SK-N-SH (cell line): ENCODE results near the gene PVRIG. TPM values are rescaled to one million over a fixed set of nuclear protein-coding genes. Genes with fewer than 3 reads are reported as not detected.

Experiments
- CTCF ChIA-PET: fragments of 300-600, 350-600 bp; formaldehyde crosslinking; extraction: SDS; loops from one replicate; lab custom pipeline; 2021; lab: Yijun Ruan, JAX
- POLR2A ChIA-PET: fragments of 350-600 bp; sonication (Branson Sonifier 250); formaldehyde crosslinking; extraction: SDS; loops from one replicate; lab custom pipeline; 2020; ENCODE audit warnings: antibody characterized with exemption, inconsistent platforms; lab: Yijun Ruan, JAX
- DNase-seq: peaks from one replicate; pipeline ENCODE4 v3.0.0; 2012
- H2AFZ ChIP-seq: fragments of 200-600 bp; sonication (generic); 2 replicates; pipeline ENCODE4 v1.8.1; 2016; ENCODE audit warnings: antibody characterized with exemption, mild to moderate bottlenecking, low read depth
- H3F3A ChIP-seq: fragments of 200-600 bp; sonication (generic); replicated peaks from 2 replicates; pipeline ENCODE3; 2016; ENCODE audit warnings: antibody characterized with exemption, mild to moderate bottlenecking; ENCODE audit not compliant: insufficient read depth
- H3K27ac ChIP-seq, 2 experiments: fragments of 200-500 bp in 1 of 2; fragments of 200-600 bp in 1 of 2; sonication (Bioruptor generic) in 1 of 2; sonication (generic), shearing (Covaris generic) in 1 of 2; 2 replicates each; pipeline versions ENCODE4 v1.5.1 to v1.6.1; 2014 to 2016; ENCODE audit warnings: low read depth in 2 of 2, inconsistent platforms in 1 of 2, low read length in 1 of 2, mild to moderate bottlenecking in 1 of 2, mixed read lengths in 1 of 2
- H3K27me3 ChIP-seq: fragments of 200-600 bp; sonication (generic), shearing (Covaris generic); 2 replicates; pipeline ENCODE4 v1.6.1; 2016; ENCODE audit warnings: mixed run types; ENCODE audit not compliant: insufficient read depth
- H3K36me3 ChIP-seq, 2 experiments: fragments of 200-500 bp in 1 of 2; fragments of 200-600 bp in 1 of 2; sonication (Bioruptor generic) in 1 of 2; sonication (generic) in 1 of 2; replicated peaks in 1 of 2; 2 replicates each; pipeline versions ENCODE3 to v1.5.1; 2014 to 2016; ENCODE audit warnings: low read length in 1 of 2, mild to moderate bottlenecking in 1 of 2; ENCODE audit not compliant: insufficient read depth in 2 of 2, control insufficient read depth in 1 of 2
- H3K4me1 ChIP-seq, 2 experiments: fragments of 200-500 bp in 1 of 2; fragments of 200-600 bp in 1 of 2; sonication (Bioruptor generic) in 1 of 2; sonication (generic), shearing (Covaris generic) in 1 of 2; 2 replicates each; pipeline versions ENCODE4 v1.5.1 to v1.6.1; 2014 to 2016; ENCODE audit warnings: low read depth in 1 of 2, low read length in 1 of 2, mixed run types in 1 of 2; ENCODE audit not compliant: insufficient read depth in 2 of 2, control insufficient read depth in 1 of 2
- H3K4me2 ChIP-seq: fragments of 200-600 bp; sonication (generic), shearing (Covaris generic); 2 replicates; pipeline ENCODE4 v1.6.1; 2017; ENCODE audit warnings: mixed run types
- H3K4me3 ChIP-seq, 2 experiments: fragments of 200-500 bp in 1 of 2; fragments of 200-600 bp in 1 of 2; sonication (Bioruptor generic) in 1 of 2; sonication (generic), shearing (Covaris generic) in 1 of 2; 2 replicates each; pipeline versions ENCODE4 v1.5.1 to v1.8.1; 2014 to 2016; ENCODE audit warnings: low read depth in 2 of 2, inconsistent platforms in 1 of 2, low read length in 1 of 2, mild to moderate bottlenecking in 1 of 2, mixed read lengths in 1 of 2, moderate library complexity in 1 of 2
- H3K79me2 ChIP-seq: fragments of 200-600 bp; sonication (generic); 2 replicates; pipeline ENCODE4 v1.8.1; 2017; ENCODE audit warnings: mild to moderate bottlenecking; ENCODE audit not compliant: insufficient read depth
- H3K9ac ChIP-seq: fragments of 200-600 bp; sonication (generic); 2 replicates; pipeline ENCODE4 v1.6.1; 2017; ENCODE audit warnings: mixed run types
- H3K9me2 ChIP-seq: fragments of 200-600 bp; sonication (generic); 2 replicates; pipeline ENCODE4 v1.6.1; 2017; ENCODE audit warnings: mixed run types
- H3K9me3 ChIP-seq: fragments of 200-600 bp; sonication (generic); 2 replicates; pipeline ENCODE4 v1.6.1; 2017; ENCODE audit warnings: mixed run types, mild to moderate bottlenecking, moderate library complexity
- H4K20me1 ChIP-seq: fragments of 200-600 bp; sonication (generic); 2 replicates; pipeline ENCODE4 v1.6.1; 2017; ENCODE audit warnings: mild to moderate bottlenecking, mixed run types; ENCODE audit not compliant: insufficient read depth
- EP300 ChIP-seq, 2 experiments: IDR thresholded peaks; 2 replicates each; pipeline versions ENCODE4 v1.4.0 to v1.6.1; 2012; ENCODE audit warnings: borderline replicate concordance in 1 of 2, low read depth in 1 of 2, low read length in 1 of 2
- EZH2phosphoT487 ChIP-seq: fragments of 200-600 bp; sonication (generic); IDR thresholded peaks from 2 replicates; pipeline ENCODE4 v1.6.1; 2017; ENCODE audit warnings: low read depth, mixed run types, mild to moderate bottlenecking, antibody characterized with exemption, moderate library complexity, borderline replicate concordance
- FOSL2 ChIP-seq: IDR thresholded peaks from 2 replicates; pipeline ENCODE4 v1.4.0; 2012; ENCODE audit warnings: low read depth, mild to moderate bottlenecking, moderate library complexity, borderline replicate concordance
- FOXJ3 ChIP-seq: sonication (generic); formaldehyde crosslinking; IDR thresholded peaks from 2 replicates; pipeline ENCODE4 v1.5.1; 2020; ENCODE audit warnings: mild to moderate bottlenecking, missing genetic modification reagents
- MXI1 ChIP-seq: IDR thresholded peaks from 2 replicates; pipeline ENCODE4 v1.6.1; 2012; ENCODE audit warnings: mild to moderate bottlenecking, low read depth, low read length, improper control_type of control experiment
- NFIC ChIP-seq: IDR thresholded peaks from 2 replicates; pipeline ENCODE4 v1.4.0; 2012; ENCODE audit warnings: borderline replicate concordance
- POLR2AphosphoS5 ChIP-seq: IDR thresholded peaks from 2 replicates; pipeline ENCODE4 v1.6.1; 2012; ENCODE audit warnings: low read depth, low read length
- RCOR1 ChIP-seq: fragments of 150-350 bp; IDR thresholded peaks from 2 replicates; pipeline ENCODE4 v1.6.1; 2017; ENCODE audit warnings: antibody characterized with exemption, low read length
- RXRA ChIP-seq: IDR thresholded peaks from 2 replicates; pipeline ENCODE4 v1.4.0; 2012; ENCODE audit warnings: low read depth, mild to moderate bottlenecking, borderline replicate concordance
- SIN3A ChIP-seq: IDR thresholded peaks from 2 replicates; pipeline ENCODE4 v1.6.1; 2012; ENCODE audit warnings: low read depth, mild to moderate bottlenecking, low read length, moderate library complexity, borderline replicate concordance
- TCF12 ChIP-seq: IDR thresholded peaks from 2 replicates; pipeline ENCODE4 v1.4.0; 2012
- TEAD4 ChIP-seq: IDR thresholded peaks from 2 replicates; pipeline ENCODE4 v1.4.0; 2012; ENCODE audit warnings: mild to moderate bottlenecking, borderline replicate concordance; ENCODE audit not compliant: insufficient read depth
- YY1 ChIP-seq: IDR thresholded peaks from 2 replicates; pipeline ENCODE4 v1.4.0; 2012; ENCODE audit warnings: low read depth, mild to moderate bottlenecking
- WGBS: methylation state at CpG from one replicate; pipeline ENCODE4 v1.1.6; 2017; ENCODE audit warnings: low lambda C conversion rate; 5-methylcytosine and 5-hydroxymethylcytosine counted together
- polyA plus RNA-seq, 3 experiments: library from polyadenylated mRNA; depleted of rRNA; stranded (reverse); fragments of >200 nt; gene quantifications; 2 replicates each; pipeline ENCODE4 v1.2.3, GENCODE V29; 2012
- TF ChIP-seq, protein P1 (sequence below): IDR thresholded peaks from 2 replicates; pipeline ENCODE4 v1.4.0; 2012; ENCODE audit warnings: low read depth, borderline replicate concordance
- TF ChIP-seq, protein P2 (sequence below): fragments of 200-600 bp; sonication (generic); IDR thresholded peaks from 2 replicates; pipeline ENCODE4 v1.6.1; 2017; ENCODE audit warnings: antibody characterized with exemption, mild to moderate bottlenecking, moderate library complexity
- TF ChIP-seq, protein P3 (sequence below): IDR thresholded peaks from 2 replicates; pipeline ENCODE4 v1.6.1; 2012; ENCODE audit warnings: mild to moderate bottlenecking, low read depth, low read length, moderate library complexity
- TF ChIP-seq, protein P4 (sequence below): IDR thresholded peaks from 2 replicates; pipeline ENCODE4; 2012
- TF ChIP-seq, protein P5 (sequence below): fragments of 150-350 bp; IDR thresholded peaks from 2 replicates; pipeline ENCODE4 v1.6.1; 2016; ENCODE audit warnings: mild to moderate bottlenecking, low read depth, low read length

The PVRIG gene
- polyA plus RNA-seq, 1 of the 3 experiments (the other 2 are of a cell fraction): not detected

DNA sequence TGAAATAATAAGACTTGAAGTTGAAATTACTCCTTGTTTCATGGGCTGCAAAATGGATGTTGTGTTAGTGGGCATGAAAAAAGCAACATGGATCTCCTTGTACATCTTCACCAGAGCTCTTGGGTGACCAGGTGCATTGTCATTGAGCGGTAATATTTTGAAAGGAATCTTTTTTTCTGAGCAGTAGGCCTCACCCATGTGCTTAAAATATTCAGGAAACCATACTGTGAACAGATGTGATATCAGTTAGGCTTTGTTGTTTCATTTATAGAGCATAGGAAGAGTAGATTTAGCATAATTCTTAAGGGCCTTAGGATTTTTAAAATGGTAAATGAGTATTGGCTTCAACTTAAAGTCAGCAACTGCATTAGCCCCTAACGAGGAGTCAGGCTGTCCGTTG is 26.8 kb upstream of the PVRIG start:
- CTCF ChIA-PET: interaction anchor here (4.7 kb wide), 1 partner anchor 61 kb away, joined by 18 read pairs; no protein-coding TSS in a partner anchor
- no peaks in the 10 kb centered on the region for H3K9me3 ChIP-seq
- WGBS: 74% methylated on average over 3 of the region's 3 CpGs

More for the DNA sequence above, 26.8 kb upstream of the PVRIG start:
- no peak overlapping the region for H3K4me2 ChIP-seq
- H3K9me2 ChIP-seq: no peaks in the 10 kb centered on the region
- POLR2A ChIA-PET: no interaction called here
- DNase-seq: no peak
- H3K4me3 ChIP-seq: no peak overlapping the region
- H3K79me2 ChIP-seq: no peaks in the 10 kb centered on the region
- no peaks in the 10 kb centered on the region for H4K20me1 ChIP-seq
- peaks cover 0 to 6% of the 10 kb centered on the region in 2 experiments; a peak in 1 of 4 replicates for H3K4me1 ChIP-seq
- TF ChIP-seq, protein P1, sequence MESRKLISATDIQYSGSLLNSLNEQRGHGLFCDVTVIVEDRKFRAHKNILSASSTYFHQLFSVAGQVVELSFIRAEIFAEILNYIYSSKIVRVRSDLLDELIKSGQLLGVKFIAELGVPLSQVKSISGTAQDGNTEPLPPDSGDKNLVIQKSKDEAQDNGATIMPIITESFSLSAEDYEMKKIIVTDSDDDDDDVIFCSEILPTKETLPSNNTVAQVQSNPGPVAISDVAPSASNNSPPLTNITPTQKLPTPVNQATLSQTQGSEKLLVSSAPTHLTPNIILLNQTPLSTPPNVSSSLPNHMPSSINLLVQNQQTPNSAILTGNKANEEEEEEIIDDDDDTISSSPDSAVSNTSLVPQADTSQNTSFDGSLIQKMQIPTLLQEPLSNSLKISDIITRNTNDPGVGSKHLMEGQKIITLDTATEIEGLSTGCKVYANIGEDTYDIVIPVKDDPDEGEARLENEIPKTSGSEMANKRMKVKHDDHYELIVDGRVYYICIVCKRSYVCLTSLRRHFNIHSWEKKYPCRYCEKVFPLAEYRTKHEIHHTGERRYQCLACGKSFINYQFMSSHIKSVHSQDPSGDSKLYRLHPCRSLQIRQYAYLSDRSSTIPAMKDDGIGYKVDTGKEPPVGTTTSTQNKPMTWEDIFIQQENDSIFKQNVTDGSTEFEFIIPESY: no peak
- TF ChIP-seq, protein P2, sequence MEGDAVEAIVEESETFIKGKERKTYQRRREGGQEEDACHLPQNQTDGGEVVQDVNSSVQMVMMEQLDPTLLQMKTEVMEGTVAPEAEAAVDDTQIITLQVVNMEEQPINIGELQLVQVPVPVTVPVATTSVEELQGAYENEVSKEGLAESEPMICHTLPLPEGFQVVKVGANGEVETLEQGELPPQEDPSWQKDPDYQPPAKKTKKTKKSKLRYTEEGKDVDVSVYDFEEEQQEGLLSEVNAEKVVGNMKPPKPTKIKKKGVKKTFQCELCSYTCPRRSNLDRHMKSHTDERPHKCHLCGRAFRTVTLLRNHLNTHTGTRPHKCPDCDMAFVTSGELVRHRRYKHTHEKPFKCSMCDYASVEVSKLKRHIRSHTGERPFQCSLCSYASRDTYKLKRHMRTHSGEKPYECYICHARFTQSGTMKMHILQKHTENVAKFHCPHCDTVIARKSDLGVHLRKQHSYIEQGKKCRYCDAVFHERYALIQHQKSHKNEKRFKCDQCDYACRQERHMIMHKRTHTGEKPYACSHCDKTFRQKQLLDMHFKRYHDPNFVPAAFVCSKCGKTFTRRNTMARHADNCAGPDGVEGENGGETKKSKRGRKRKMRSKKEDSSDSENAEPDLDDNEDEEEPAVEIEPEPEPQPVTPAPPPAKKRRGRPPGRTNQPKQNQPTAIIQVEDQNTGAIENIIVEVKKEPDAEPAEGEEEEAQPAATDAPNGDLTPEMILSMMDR: no peak
- TF ChIP-seq EP300 (IDR thresholded peaks at IDR 0.05; ENCODE audit: borderline replicate concordance in 1 of 2, low read depth in 1 of 2, low read length in 1 of 2): no peak
- TF ChIP-seq MXI1: no peak
- TF ChIP-seq, protein P3, sequence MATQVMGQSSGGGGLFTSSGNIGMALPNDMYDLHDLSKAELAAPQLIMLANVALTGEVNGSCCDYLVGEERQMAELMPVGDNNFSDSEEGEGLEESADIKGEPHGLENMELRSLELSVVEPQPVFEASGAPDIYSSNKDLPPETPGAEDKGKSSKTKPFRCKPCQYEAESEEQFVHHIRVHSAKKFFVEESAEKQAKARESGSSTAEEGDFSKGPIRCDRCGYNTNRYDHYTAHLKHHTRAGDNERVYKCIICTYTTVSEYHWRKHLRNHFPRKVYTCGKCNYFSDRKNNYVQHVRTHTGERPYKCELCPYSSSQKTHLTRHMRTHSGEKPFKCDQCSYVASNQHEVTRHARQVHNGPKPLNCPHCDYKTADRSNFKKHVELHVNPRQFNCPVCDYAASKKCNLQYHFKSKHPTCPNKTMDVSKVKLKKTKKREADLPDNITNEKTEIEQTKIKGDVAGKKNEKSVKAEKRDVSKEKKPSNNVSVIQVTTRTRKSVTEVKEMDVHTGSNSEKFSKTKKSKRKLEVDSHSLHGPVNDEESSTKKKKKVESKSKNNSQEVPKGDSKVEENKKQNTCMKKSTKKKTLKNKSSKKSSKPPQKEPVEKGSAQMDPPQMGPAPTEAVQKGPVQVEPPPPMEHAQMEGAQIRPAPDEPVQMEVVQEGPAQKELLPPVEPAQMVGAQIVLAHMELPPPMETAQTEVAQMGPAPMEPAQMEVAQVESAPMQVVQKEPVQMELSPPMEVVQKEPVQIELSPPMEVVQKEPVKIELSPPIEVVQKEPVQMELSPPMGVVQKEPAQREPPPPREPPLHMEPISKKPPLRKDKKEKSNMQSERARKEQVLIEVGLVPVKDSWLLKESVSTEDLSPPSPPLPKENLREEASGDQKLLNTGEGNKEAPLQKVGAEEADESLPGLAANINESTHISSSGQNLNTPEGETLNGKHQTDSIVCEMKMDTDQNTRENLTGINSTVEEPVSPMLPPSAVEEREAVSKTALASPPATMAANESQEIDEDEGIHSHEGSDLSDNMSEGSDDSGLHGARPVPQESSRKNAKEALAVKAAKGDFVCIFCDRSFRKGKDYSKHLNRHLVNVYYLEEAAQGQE: no peak
- TF ChIP-seq, protein P4, sequence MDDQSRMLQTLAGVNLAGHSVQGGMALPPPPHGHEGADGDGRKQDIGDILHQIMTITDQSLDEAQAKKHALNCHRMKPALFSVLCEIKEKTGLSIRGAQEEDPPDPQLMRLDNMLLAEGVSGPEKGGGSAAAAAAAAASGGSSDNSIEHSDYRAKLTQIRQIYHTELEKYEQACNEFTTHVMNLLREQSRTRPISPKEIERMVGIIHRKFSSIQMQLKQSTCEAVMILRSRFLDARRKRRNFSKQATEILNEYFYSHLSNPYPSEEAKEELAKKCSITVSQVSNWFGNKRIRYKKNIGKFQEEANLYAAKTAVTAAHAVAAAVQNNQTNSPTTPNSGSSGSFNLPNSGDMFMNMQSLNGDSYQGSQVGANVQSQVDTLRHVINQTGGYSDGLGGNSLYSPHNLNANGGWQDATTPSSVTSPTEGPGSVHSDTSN: no peak
- no peak for TF ChIP-seq RCOR1
- TF ChIP-seq NFIC: no peak
- no peak for TF ChIP-seq TEAD4
- TF ChIP-seq, protein P5, sequence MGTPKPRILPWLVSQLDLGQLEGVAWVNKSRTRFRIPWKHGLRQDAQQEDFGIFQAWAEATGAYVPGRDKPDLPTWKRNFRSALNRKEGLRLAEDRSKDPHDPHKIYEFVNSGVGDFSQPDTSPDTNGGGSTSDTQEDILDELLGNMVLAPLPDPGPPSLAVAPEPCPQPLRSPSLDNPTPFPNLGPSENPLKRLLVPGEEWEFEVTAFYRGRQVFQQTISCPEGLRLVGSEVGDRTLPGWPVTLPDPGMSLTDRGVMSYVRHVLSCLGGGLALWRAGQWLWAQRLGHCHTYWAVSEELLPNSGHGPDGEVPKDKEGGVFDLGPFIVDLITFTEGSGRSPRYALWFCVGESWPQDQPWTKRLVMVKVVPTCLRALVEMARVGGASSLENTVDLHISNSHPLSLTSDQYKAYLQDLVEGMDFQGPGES: no peak
- no peak for TF ChIP-seq FOXJ3
- TF ChIP-seq FOSL2: no peak
- no peak for TF ChIP-seq TCF12
- TF ChIP-seq YY1: no peak
- TF ChIP-seq RXRA: no peak
- TF ChIP-seq EZH2phosphoT487: no peak
- no peak for TF ChIP-seq POLR2AphosphoS5
- TF ChIP-seq SIN3A: no peak
- H3K27me3 ChIP-seq: no peaks in the 10 kb centered on the region
- no peak overlapping the region for H3K9ac ChIP-seq
- H3K36me3 ChIP-seq: no peaks in the 10 kb centered on the region
- no peak overlapping the region for H3K27ac ChIP-seq
- peaks cover 4% of the 10 kb centered on the region for H3F3A ChIP-seq
- no peak overlapping the region for H2AFZ ChIP-seq
